Neural cell (in vitro differentiated cells): Measurements from ENCODE around the gene ADGRA1. TPM values are rescaled to one million over a fixed set of nuclear protein-coding genes. Genes with fewer than 3 reads are reported as not detected.

Experiments used
- H2AFZ ChIP-seq: fragments of 200-600, 300-800 bp; sonication (generic), shearing (Covaris generic); 2 replicates; pipeline ENCODE4 v1.6.0; 2014; ENCODE audit warnings: low read depth, mild to moderate bottlenecking, antibody characterized with exemption, low read length, moderate library complexity
- H3F3A ChIP-seq: fragments of 200-600 bp; shearing (Covaris generic); 2 replicates; pipeline ENCODE4 v1.6.1; 2016; ENCODE audit warnings: mild to moderate bottlenecking, moderate library complexity, mixed read lengths, antibody characterized with exemption, low read length; ENCODE audit not compliant: insufficient read depth, poor library complexity, severe bottlenecking
- H3K27ac ChIP-seq: fragments of 200-600, 300-800 bp; sonication (generic), shearing (Covaris generic); 2 replicates; pipeline ENCODE4 v1.5.1; 2014; ENCODE audit warnings: mild to moderate bottlenecking, low read length, moderate library complexity
- H3K27me3 ChIP-seq: fragments of 300-800, 200-600 bp; sonication (generic), shearing (Covaris generic); 2 replicates; pipeline ENCODE4 v1.6.0; 2014; ENCODE audit warnings: mild to moderate bottlenecking, low read depth, low read length, moderate library complexity; ENCODE audit not compliant: insufficient read depth
- H3K36me3 ChIP-seq: fragments of 300-800, 200-600 bp; sonication (generic), shearing (Covaris generic); 2 replicates; pipeline ENCODE4 v1.5.1; 2014; ENCODE audit warnings: mild to moderate bottlenecking, antibody characterized with exemption, low read length, moderate library complexity; ENCODE audit not compliant: insufficient read depth
- H3K4me2 ChIP-seq: fragments of 300-800, 200-600 bp; sonication (generic), shearing (Covaris generic); 2 replicates; pipeline ENCODE4 v1.6.0; 2014; ENCODE audit warnings: mild to moderate bottlenecking, low read length
- H3K4me3 ChIP-seq: fragments of 300-800, 200-600 bp; sonication (generic), shearing (Covaris generic); 2 replicates; pipeline ENCODE4 v1.5.1; 2014; ENCODE audit warnings: mild to moderate bottlenecking, low read length, moderate library complexity
- H3K79me2 ChIP-seq: fragments of 200-600 bp; shearing (Covaris generic); replicated peaks from 2 replicates; pipeline ENCODE4 v1.6.0; 2014; ENCODE audit warnings: mild to moderate bottlenecking, low read length, moderate library complexity; ENCODE audit not compliant: insufficient read depth
- H3K9ac ChIP-seq: fragments of 300-800, 200-600 bp; sonication (generic), shearing (Covaris generic); 2 replicates; pipeline ENCODE4 v1.6.1; 2016; ENCODE audit warnings: mild to moderate bottlenecking, low read length, mixed read lengths
- H3K9me2 ChIP-seq: fragments of 200-600 bp; shearing (Covaris generic); 2 replicates; pipeline ENCODE4 v1.6.1; 2016; ENCODE audit warnings: mild to moderate bottlenecking, low read length, mixed read lengths; ENCODE audit not compliant: insufficient read depth
- H3K9me3 ChIP-seq: fragments of 200-600, 300-800 bp; sonication (generic), shearing (Covaris generic); 2 replicates; pipeline ENCODE4 v1.6.1; 2016; ENCODE audit warnings: mild to moderate bottlenecking, mixed run types, low read length, moderate library complexity, mixed read lengths
- H4K20me1 ChIP-seq: fragments of 200-600 bp; shearing (Covaris generic); 2 replicates; pipeline ENCODE4 v1.6.1; 2016; ENCODE audit warnings: mild to moderate bottlenecking, mixed run types; ENCODE audit not compliant: insufficient read depth
- EP300 ChIP-seq: fragments of 450-650 bp; conservative IDR thresholded peaks from 2 replicates; pipeline ENCODE4 v1.6.1; 2014; ENCODE audit warnings: antibody characterized with exemption, mild to moderate bottlenecking, moderate library complexity; ENCODE audit not compliant: poor library complexity, severe bottlenecking
- EZH2 ChIP-seq: fragments of 200-600, 300-800 bp; shearing (Covaris generic), sonication (generic); IDR thresholded peaks from 2 replicates; pipeline ENCODE4 v1.6.1; 2014; ENCODE audit warnings: antibody characterized with exemption, low read length, borderline replicate concordance, mild to moderate bottlenecking; ENCODE audit not compliant: insufficient read depth, poor library complexity, severe bottlenecking
- MXI1 ChIP-seq: fragments of 450-650 bp; conservative IDR thresholded peaks from 2 replicates; pipeline ENCODE4 v1.6.1; 2014; ENCODE audit warnings: antibody characterized with exemption, mild to moderate bottlenecking; ENCODE audit not compliant: poor library complexity, severe bottlenecking
- POLR2AphosphoS5 ChIP-seq: IDR thresholded peaks from 2 replicates; pipeline ENCODE4 v1.6.1; 2012
- RAD21 ChIP-seq: fragments of 450-650 bp; conservative IDR thresholded peaks from 2 replicates; pipeline ENCODE4 v1.6.1; 2014; ENCODE audit warnings: antibody characterized with exemption, mild to moderate bottlenecking, moderate library complexity
- SMC3 ChIP-seq: fragments of 450-650 bp; conservative IDR thresholded peaks from 2 replicates; pipeline ENCODE4 v1.6.1; 2014; ENCODE audit warnings: antibody characterized with exemption, mild to moderate bottlenecking, moderate library complexity; ENCODE audit not compliant: poor library complexity
- TAF1 ChIP-seq: IDR thresholded peaks from 2 replicates; pipeline ENCODE4 v1.6.1; 2012; ENCODE audit warnings: low read depth
- polyA plus RNA-seq: library from polyadenylated mRNA; depleted of rRNA; stranded (reverse); fragments of >200 nt; gene quantifications from 2 replicates; pipeline ENCODE4 v1.2.3, GENCODE V29; 2014
- TF ChIP-seq, protein P1 (sequence below): IDR thresholded peaks from 2 replicates; pipeline ENCODE4 v1.6.1; 2012; ENCODE audit warnings: borderline replicate concordance
- TF ChIP-seq, protein P2 (sequence below): fragments of 450-650 bp; IDR thresholded peaks from 2 replicates; pipeline ENCODE4 v1.5.1; 2014; ENCODE audit warnings: antibody characterized with exemption, mild to moderate bottlenecking, moderate library complexity; ENCODE audit not compliant: poor library complexity, severe bottlenecking

Gene ADGRA1
- polyA plus RNA-seq, 1 donor from 2014 or later = 2.2 TPM

DNA sequence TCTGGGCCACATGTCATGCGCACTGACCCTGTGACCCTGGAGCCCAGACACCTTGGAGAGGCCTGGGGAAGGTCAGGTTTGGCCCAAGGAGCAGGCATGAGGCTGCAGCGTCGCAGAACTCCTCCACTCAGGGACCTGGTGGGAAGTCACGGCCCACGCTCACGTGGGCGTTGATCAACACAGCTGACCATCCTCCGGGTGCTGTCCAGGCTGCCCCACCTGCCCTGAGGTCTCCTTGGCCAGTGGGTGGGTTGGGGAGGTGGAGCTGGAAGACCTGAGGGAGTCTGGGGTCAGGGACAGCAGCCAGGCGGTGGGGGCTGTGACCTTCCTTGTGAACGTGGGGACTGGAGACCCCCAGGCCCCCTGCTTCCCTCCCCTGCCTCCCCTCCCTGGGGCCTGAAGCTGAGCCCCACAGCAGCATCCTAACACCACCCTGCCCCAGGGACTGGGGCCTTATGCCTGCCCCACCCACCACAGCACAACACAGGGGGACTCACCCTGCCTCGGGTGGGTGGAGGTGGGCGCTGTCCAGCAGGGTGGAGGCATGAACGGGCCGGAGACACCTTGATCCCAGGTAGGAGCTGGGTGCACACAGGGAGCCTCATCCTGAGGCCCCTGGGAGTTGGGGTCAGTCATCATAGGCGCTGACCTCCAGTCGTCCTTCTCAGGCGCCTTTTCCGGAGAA is 44.0 kb upstream of the ADGRA1 start:
- Histone ChIP-seq H4K20me1 (no peaks in the 10 kb centered on the region), H3K27me3 (no peaks in the 10 kb centered on the region)
- no peak for TF ChIP-seq TAF1
- TF ChIP-seq SMC3 = no peak
- TF ChIP-seq, protein P1, sequence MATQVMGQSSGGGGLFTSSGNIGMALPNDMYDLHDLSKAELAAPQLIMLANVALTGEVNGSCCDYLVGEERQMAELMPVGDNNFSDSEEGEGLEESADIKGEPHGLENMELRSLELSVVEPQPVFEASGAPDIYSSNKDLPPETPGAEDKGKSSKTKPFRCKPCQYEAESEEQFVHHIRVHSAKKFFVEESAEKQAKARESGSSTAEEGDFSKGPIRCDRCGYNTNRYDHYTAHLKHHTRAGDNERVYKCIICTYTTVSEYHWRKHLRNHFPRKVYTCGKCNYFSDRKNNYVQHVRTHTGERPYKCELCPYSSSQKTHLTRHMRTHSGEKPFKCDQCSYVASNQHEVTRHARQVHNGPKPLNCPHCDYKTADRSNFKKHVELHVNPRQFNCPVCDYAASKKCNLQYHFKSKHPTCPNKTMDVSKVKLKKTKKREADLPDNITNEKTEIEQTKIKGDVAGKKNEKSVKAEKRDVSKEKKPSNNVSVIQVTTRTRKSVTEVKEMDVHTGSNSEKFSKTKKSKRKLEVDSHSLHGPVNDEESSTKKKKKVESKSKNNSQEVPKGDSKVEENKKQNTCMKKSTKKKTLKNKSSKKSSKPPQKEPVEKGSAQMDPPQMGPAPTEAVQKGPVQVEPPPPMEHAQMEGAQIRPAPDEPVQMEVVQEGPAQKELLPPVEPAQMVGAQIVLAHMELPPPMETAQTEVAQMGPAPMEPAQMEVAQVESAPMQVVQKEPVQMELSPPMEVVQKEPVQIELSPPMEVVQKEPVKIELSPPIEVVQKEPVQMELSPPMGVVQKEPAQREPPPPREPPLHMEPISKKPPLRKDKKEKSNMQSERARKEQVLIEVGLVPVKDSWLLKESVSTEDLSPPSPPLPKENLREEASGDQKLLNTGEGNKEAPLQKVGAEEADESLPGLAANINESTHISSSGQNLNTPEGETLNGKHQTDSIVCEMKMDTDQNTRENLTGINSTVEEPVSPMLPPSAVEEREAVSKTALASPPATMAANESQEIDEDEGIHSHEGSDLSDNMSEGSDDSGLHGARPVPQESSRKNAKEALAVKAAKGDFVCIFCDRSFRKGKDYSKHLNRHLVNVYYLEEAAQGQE = no peak
- TF ChIP-seq EP300 = no peak
- TF ChIP-seq POLR2AphosphoS5 = no peak
- TF ChIP-seq EZH2 = no peak
- no peak for TF ChIP-seq MXI1
- TF ChIP-seq, protein P2, sequence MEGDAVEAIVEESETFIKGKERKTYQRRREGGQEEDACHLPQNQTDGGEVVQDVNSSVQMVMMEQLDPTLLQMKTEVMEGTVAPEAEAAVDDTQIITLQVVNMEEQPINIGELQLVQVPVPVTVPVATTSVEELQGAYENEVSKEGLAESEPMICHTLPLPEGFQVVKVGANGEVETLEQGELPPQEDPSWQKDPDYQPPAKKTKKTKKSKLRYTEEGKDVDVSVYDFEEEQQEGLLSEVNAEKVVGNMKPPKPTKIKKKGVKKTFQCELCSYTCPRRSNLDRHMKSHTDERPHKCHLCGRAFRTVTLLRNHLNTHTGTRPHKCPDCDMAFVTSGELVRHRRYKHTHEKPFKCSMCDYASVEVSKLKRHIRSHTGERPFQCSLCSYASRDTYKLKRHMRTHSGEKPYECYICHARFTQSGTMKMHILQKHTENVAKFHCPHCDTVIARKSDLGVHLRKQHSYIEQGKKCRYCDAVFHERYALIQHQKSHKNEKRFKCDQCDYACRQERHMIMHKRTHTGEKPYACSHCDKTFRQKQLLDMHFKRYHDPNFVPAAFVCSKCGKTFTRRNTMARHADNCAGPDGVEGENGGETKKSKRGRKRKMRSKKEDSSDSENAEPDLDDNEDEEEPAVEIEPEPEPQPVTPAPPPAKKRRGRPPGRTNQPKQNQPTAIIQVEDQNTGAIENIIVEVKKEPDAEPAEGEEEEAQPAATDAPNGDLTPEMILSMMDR = no peak
- TF ChIP-seq RAD21 = no peak

DNA sequence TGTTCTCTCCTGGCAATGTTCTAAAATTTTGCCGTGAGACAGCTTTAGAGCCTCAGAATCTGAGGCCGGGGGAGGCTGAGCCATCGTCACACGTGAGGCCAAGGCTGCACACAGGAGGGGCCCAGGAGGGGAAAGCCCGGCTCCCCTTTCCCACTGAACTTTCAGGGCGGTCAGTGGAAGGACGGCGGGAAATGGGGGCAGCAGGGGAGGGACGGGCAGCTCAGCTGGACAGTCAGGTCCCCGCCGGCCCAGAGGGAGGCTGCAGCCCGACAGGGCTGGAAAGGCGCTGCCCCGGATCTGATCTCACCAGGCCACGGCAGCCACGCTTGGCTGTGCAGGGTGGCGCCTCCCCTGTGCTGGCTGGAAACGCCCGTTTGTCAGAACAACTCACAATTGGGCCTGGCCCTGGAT is 43.3 kb upstream of the ADGRA1 start:
- Histone ChIP-seq H3K9ac (no peak overlapping the region), H4K20me1 (no peaks in the 10 kb centered on the region), H3F3A (no peaks in the 10 kb centered on the region), H3K4me2 (no peak overlapping the region), H3K9me3 (no peaks in the 10 kb centered on the region), H3K27ac (no peak overlapping the region), H3K27me3 (no peaks in the 10 kb centered on the region), H2AFZ (no peak overlapping the region), H3K4me3 (no peak overlapping the region), H3K9me2 (no peaks in the 10 kb centered on the region), H3K79me2 (no peaks in the 10 kb centered on the region), H3K36me3 (no peaks in the 10 kb centered on the region)
- TF ChIP-seq EP300 (no peak), RAD21 (no peak), MXI1 (no peak), POLR2AphosphoS5 (no peak), SMC3 (no peak)
- TF ChIP-seq, protein P1 = no peak

More for the DNA sequence above, 44.0 kb upstream of the ADGRA1 start:
- Histone ChIP-seq H2AFZ (no peak overlapping the region), H3K9ac (no peak overlapping the region), H3K4me3 (no peak overlapping the region), H3K79me2 (no peaks in the 10 kb centered on the region), H3K27ac (no peak overlapping the region), H3K4me2 (no peak overlapping the region), H3K9me2 (no peaks in the 10 kb centered on the region), H3K36me3 (no peaks in the 10 kb centered on the region), H3K9me3 (no peaks in the 10 kb centered on the region), H3F3A (no peaks in the 10 kb centered on the region)
